ENCODE data around the gene GABRB3. TPM values are rescaled to one million over a fixed set of nuclear protein-coding genes. Genes with fewer than 3 reads are reported as not detected.

Gene GABRB3
- total RNA-seq, 1 donor from 2014 or later = 2.2 TPM

GRCh38 chr15:26516102-26516980 is 256.5 kb downstream of the GABRB3 start:
- intact Hi-C loops (cut with DNase I) = no loop called here
- DNase-seq (ENCODE audit: missing footprints) (no peak), ATAC-seq (no peak)

- ATAC-seq = no peak
- intact Hi-C loops (cut with DNase I) = no loop called here
- DNase-seq (ENCODE audit: missing footprints) = no peak
Measured at GRCh38 chr15:26504009-26504408, 268.9 kb downstream of the GABRB3 start.

Other genes starting within 250 kb of the GABRB3 start
- not detected for gene GABRA5, start 94.0 kb upstream of the GABRB3 start, total RNA-seq
- gene GABRG3, start 198.1 kb upstream of the GABRB3 start, total RNA-seq = not detected

Data from Right ventricle myocardium inferior (tissue), 1 donor.